OCI-LY1 (cell line): Measurements from ENCODE around the gene CNTNAP5.

Experiments used
- H2AFZ ChIP-seq: fragments of 200-600 bp; sonication (generic), shearing (Covaris generic); 2 replicates; pipeline ENCODE4 v1.6.0; 2014; ENCODE audit warnings: antibody characterized with exemption, mild to moderate bottlenecking, low read length
- H3F3A ChIP-seq: fragments of 200-600 bp; sonication (generic), shearing (Covaris generic); 2 replicates; pipeline ENCODE4 v1.6.0; 2014; ENCODE audit warnings: mild to moderate bottlenecking, antibody characterized with exemption, low read length, moderate library complexity; ENCODE audit not compliant: insufficient read depth
- H3K27ac ChIP-seq: fragments of 200-600 bp; sonication (generic); 2 replicates; pipeline ENCODE4 v1.5.1; 2014; ENCODE audit warnings: low read length, mixed run types, mild to moderate bottlenecking, low read depth; ENCODE audit not compliant: poor library complexity, severe bottlenecking
- H3K27me3 ChIP-seq: fragments of 200-600 bp; sonication (generic); 2 replicates; pipeline ENCODE4 v1.6.0; 2014; ENCODE audit warnings: antibody characterized with exemption, mild to moderate bottlenecking, low read length, moderate library complexity; ENCODE audit not compliant: insufficient read depth
- H3K36me3 ChIP-seq: fragments of 200-600 bp; sonication (generic); 2 replicates; pipeline ENCODE4 v1.6.1; 2014; ENCODE audit warnings: mild to moderate bottlenecking, antibody characterized with exemption, low read length, moderate library complexity, mixed read lengths; ENCODE audit not compliant: insufficient read depth
- H3K4me1 ChIP-seq: fragments of 200-600 bp; sonication (generic); 2 replicates; pipeline ENCODE4 v1.5.1; 2014; ENCODE audit warnings: mild to moderate bottlenecking, low read length, moderate library complexity; ENCODE audit not compliant: insufficient read depth, severe bottlenecking
- H3K4me2 ChIP-seq: fragments of 200-600 bp; sonication (generic), shearing (Covaris generic); 2 replicates; pipeline ENCODE4 v1.6.1; 2014; ENCODE audit warnings: low read length
- H3K4me3 ChIP-seq: fragments of 200-600 bp; sonication (generic); 2 replicates; pipeline ENCODE4 v1.5.1; 2014; ENCODE audit warnings: low read length, low read depth, mild to moderate bottlenecking, mixed read lengths; ENCODE audit not compliant: poor library complexity, severe bottlenecking
- H3K79me2 ChIP-seq: fragments of 200-600 bp; shearing (Covaris generic); 2 replicates; pipeline ENCODE4 v1.6.1; 2016; ENCODE audit warnings: mixed run types, low read length, mixed read lengths; ENCODE audit not compliant: insufficient read depth
- H3K9ac ChIP-seq: fragments of 200-600 bp; sonication (generic), shearing (Covaris generic); 2 replicates; pipeline ENCODE4 v1.6.1; 2014; ENCODE audit warnings: mild to moderate bottlenecking, low read length, mixed read lengths
- H3K9me2 ChIP-seq: fragments of 200-600 bp; sonication (generic), shearing (Covaris generic); 2 replicates; pipeline ENCODE4 v1.6.1; 2014; ENCODE audit warnings: low read depth, mild to moderate bottlenecking, low read length, mixed read lengths
- H3K9me3 ChIP-seq: fragments of 200-600 bp; shearing (Covaris generic); 2 replicates; pipeline ENCODE4 v1.6.1; 2014; ENCODE audit warnings: low read length, mixed read lengths
- H4K20me1 ChIP-seq: fragments of 200-600 bp; sonication (generic), shearing (Covaris generic); 2 replicates; pipeline ENCODE4 v1.6.0; 2016; ENCODE audit warnings: mild to moderate bottlenecking, low read length; ENCODE audit not compliant: insufficient read depth
- CTCF ChIP-seq: fragments of 200-600 bp; sonication (generic), shearing (Covaris generic); IDR thresholded peaks from 2 replicates; pipeline ENCODE4 v1.5.1; 2017; ENCODE audit warnings: mild to moderate bottlenecking, antibody characterized with exemption, low read length, moderate library complexity, mixed read lengths
- EZH2 ChIP-seq: fragments of 200-600 bp; sonication (generic), shearing (Covaris generic); IDR thresholded peaks from 2 replicates; pipeline ENCODE4 v1.8.0; 2017; ENCODE audit warnings: borderline replicate concordance, mixed run types, mild to moderate bottlenecking, antibody characterized with exemption, low read length, moderate library complexity, mixed read lengths

CNTNAP5 gene

GRCh38 chr2:124559236-124559635 is 534.1 kb downstream of the CNTNAP5 start:
- no peak overlapping the region for H3K9ac ChIP-seq
- no peaks in the 10 kb centered on the region for H3K4me1 ChIP-seq
- H3K36me3 ChIP-seq: no peaks in the 10 kb centered on the region
- H3K79me2 ChIP-seq: no peaks in the 10 kb centered on the region
- no peak overlapping the region for H3K4me3 ChIP-seq
- TF ChIP-seq CTCF (no peak), EZH2 (no peak)
- H3K9me2 ChIP-seq: no peaks in the 10 kb centered on the region
- H3K27me3 ChIP-seq: no peaks in the 10 kb centered on the region
- no peak overlapping the region for H2AFZ ChIP-seq
- H3K27ac ChIP-seq: no peak overlapping the region
- H3F3A ChIP-seq: no peaks in the 10 kb centered on the region
- H4K20me1 ChIP-seq: no peaks in the 10 kb centered on the region
- H3K4me2 ChIP-seq: no peak overlapping the region
- H3K9me3 ChIP-seq: no peaks in the 10 kb centered on the region

- Histone ChIP-seq H3K27me3 (no peaks in the 10 kb centered on the region), H3K36me3 (no peaks in the 10 kb centered on the region), H3K9ac (no peak overlapping the region), H3K4me2 (no peak overlapping the region), H3K4me3 (no peak overlapping the region), H3K9me3 (no peaks in the 10 kb centered on the region), H3K27ac (no peak overlapping the region), H4K20me1 (no peaks in the 10 kb centered on the region), H2AFZ (no peak overlapping the region), H3F3A (no peaks in the 10 kb centered on the region), H3K79me2 (no peaks in the 10 kb centered on the region), H3K9me2 (no peaks in the 10 kb centered on the region), H3K4me1 (no peaks in the 10 kb centered on the region)
- TF ChIP-seq CTCF (no peak), EZH2 (no peak)
Measured at GRCh38 chr2:124560592-124561112, 535.6 kb downstream of the CNTNAP5 start.

- no peaks in the 10 kb centered on the region for H3K9me3 ChIP-seq
- H3K4me2 ChIP-seq: no peak overlapping the region
- H3K9ac ChIP-seq: no peak overlapping the region
- no peak overlapping the region for H2AFZ ChIP-seq
- H4K20me1 ChIP-seq: no peaks in the 10 kb centered on the region
- H3K9me2 ChIP-seq: no peaks in the 10 kb centered on the region
- no peaks in the 10 kb centered on the region for H3K4me1 ChIP-seq
- H3K79me2 ChIP-seq: no peaks in the 10 kb centered on the region
- no peaks in the 10 kb centered on the region for H3K27me3 ChIP-seq
- no peak for TF ChIP-seq CTCF
- no peak overlapping the region for H3K4me3 ChIP-seq
- H3F3A ChIP-seq: no peaks in the 10 kb centered on the region
- H3K36me3 ChIP-seq: no peaks in the 10 kb centered on the region
- no peak overlapping the region for H3K27ac ChIP-seq
Measured at GRCh38 chr2:124561486-124561885, 536.4 kb downstream of the CNTNAP5 start.
